Amygdala (tissue), 56 donors: ENCODE measurements around the gene SYNE2.
"Not testable (repeated sequence)": the region's sequence is repeated elsewhere in the genome, so short reads cannot be mapped to it uniquely, and the experiment has no call there.

Experiments used
- DNase-seq, 56 donors: peaks; one replicate each; lab custom pipeline; 2025; lab: John Stamatoyannopoulos, UW

SYNE2 gene

GRCh38 chr14:64012003-64012402, 159.2 kb downstream of the SYNE2 start:
- DNase-seq, result no peak

- DNase-seq, result no peak
These were observed 159.9 kb downstream of the SYNE2 start for GRCh38 chr14:64012720-64013119.

- DNase-seq, result no peak
These were observed 172.7 kb downstream of the SYNE2 start for GRCh38 chr14:64025479-64025878.

GRCh38 chr14:64026600-64026999, 173.8 kb downstream of the SYNE2 start:
- no peak for DNase-seq

GRCh38 chr14:64035143-64035542, 182.3 kb downstream of the SYNE2 start:
- DNase-seq, result no peak

GRCh38 chr14:64037869-64038745, 185.3 kb downstream of the SYNE2 start:
- DNase-seq, result not testable (repeated sequence)

- no peak for DNase-seq
These were observed 186.2 kb downstream of the SYNE2 start for GRCh38 chr14:64038841-64039542.

GRCh38 chr14:64040044-64040443, 187.2 kb downstream of the SYNE2 start:
- no peak for DNase-seq

GRCh38 chr14:64043296-64043695, 190.5 kb downstream of the SYNE2 start:
- DNase-seq, result not testable (repeated sequence)

GRCh38 chr14:64045091-64045490, 192.3 kb downstream of the SYNE2 start:
- DNase-seq, result no peak

- no peak for DNase-seq
These were observed 197.0 kb downstream of the SYNE2 start for GRCh38 chr14:64049616-64050381.

GRCh38 chr14:64053694-64054669, 201.2 kb downstream of the SYNE2 start:
- DNase-seq, result no peak

- DNase-seq, result no peak
These were observed 206.8 kb downstream of the SYNE2 start for GRCh38 chr14:64059454-64060198.

GRCh38 chr14:64060199-64060545, 207.4 kb downstream of the SYNE2 start:
- no peak for DNase-seq

GRCh38 chr14:64060648-64061096, 207.9 kb downstream of the SYNE2 start:
- no peak for DNase-seq

GRCh38 chr14:64061115-64061514, 208.3 kb downstream of the SYNE2 start:
- DNase-seq, result no peak

- no peak for DNase-seq
These were observed 208.9 kb downstream of the SYNE2 start for GRCh38 chr14:64061706-64062105.

GRCh38 chr14:64062381-64063115, 209.7 kb downstream of the SYNE2 start:
- DNase-seq, result no peak
